GM19238 (cell line): ENCODE measurements around the gene DNAI1.

Experiments used
- DNase-seq: peaks from one replicate; pipeline ENCODE4 v3.0.0; 2011; ENCODE audit warnings: low spot score; ENCODE audit not compliant: insufficient read length

Gene DNAI1

DNA sequence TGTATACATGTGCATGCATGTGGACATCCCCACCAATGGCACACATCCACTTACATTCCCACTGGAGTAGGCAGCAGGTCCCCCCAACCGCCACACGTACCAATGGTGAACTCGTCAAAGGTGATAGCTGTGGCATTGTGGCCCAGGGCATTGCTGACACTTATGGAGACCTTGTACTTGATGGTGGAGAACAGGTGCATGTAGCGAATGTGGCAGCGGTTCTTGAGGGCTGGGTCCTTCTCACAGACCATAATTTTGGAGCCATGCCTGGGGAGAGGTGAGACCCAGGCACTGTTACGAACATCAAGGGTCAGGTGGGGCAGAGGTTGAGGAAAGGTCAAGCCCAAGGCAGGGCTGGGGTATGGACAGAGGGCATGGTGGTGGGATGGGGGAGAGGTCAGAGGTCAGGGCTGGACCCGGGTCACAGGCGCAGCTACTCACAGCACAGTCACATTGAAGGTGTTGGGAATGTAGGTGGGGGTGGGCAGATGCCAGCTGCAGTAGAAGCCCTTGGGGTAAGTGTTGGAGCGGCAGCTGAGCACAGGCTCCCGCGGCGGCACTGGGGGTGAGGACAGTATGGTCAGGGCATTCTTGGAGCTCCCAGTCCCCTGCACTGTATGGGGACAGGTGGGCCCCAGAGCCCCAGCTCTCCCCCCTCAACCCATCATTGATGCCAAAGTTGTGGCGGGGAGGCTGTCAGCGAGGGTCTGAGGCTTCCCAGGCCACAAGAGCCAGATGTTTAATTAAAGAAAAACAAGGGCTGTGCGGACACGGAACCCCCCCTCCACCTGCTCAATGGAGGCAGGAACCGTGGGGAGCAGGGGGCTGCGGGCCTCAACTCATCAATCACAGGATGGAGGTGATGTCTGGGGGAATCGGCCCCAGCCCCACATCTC, 99.1 kb downstream of the DNAI1 start:
- no peak for DNase-seq

DNA sequence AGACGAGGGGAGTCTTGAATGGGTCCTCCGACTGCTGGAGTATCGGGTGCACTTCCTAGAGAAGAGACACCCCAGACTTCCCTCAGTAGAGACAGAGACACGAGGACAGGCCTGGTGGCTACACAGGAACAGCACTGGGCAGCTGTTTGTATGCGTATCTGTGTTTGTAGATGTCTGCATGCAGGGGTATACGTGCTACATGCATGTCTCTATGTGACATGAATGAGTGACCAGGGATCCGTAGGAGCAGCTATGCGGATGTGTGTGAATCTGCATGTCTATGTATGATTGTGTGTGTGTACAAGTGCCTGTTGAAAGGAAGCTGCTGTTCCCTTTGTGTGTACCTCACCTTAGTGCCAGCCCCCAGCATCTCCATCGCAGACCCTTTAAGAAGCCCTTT, 99.8 kb downstream of the DNAI1 start:
- DNase-seq: no peak

DNA sequence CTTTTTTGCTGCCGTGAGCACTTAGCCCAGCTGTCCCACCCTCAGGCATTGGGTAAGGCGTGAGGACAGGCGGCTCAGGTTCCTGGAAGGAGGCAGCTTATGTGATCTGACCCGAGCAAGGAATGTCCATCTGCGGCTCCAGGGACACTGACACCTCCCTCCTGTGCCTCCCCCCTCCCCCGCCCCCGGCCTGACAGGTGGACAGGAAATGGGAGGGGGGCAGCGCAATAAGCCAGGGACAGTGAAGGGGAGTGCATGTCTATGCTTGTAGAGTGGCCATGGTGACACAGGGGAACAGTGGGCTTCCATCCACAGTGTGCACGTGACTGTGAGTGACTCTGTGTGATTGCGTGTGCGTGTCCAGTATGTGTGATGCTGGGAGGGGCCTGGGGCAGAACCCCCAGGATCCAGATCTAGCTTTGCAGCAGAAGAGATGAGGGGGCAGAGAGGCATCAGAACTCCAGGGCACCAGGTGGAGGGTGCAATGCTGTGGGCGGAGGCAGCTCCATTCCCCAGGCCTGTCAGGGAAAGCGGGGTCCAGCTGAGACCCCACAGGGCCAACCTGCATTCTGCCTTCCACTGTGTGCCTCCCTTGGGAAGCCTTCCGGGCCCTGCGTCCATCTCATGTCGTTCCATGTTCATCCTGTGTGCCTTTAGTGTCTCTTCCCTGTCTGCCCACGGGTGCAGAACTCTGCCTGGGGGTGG, 100.5 kb downstream of the DNAI1 start:
- no peak for DNase-seq

DNA sequence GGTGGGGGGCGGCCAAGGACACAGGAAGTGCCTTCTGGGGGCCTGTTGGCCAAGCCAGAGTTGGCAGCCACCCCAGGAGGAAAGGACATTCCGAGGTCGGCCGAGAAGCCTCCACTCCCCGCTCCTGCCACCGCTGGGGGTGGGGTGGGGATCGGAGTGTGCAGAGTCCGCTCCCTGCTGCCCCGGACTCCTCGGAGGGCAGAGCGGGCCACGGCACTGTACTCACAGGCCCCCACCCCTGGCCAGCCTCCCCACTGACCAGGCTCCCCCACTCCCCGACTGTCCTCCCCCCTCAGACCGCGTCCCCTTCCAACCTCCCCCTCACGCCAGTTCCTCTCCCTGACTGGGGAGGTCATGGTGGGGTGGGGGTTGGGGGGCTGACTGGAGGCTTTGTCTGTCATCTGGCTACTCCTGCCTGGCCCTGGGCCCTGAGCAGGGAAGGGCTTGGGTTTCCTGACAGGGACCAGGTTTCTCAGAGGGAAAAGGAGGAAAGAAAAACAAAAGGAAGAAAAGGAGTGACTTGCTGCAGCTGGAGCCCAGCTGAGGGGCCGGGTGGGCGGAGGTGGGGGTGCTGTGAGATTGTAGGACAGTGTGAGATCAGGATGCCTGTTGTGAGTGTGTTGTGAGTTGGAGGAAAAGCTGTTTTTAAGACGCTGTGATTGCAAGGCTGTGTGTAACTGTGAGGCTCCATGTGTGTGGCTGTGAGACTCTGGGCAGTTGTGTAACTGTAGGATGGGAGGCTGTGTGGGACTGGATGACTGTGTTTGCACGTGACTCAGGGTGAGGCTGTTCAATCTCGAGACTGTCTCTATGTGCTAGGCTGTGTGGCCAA, 101.2 kb downstream of the DNAI1 start:
- DNase-seq: no peak

DNA sequence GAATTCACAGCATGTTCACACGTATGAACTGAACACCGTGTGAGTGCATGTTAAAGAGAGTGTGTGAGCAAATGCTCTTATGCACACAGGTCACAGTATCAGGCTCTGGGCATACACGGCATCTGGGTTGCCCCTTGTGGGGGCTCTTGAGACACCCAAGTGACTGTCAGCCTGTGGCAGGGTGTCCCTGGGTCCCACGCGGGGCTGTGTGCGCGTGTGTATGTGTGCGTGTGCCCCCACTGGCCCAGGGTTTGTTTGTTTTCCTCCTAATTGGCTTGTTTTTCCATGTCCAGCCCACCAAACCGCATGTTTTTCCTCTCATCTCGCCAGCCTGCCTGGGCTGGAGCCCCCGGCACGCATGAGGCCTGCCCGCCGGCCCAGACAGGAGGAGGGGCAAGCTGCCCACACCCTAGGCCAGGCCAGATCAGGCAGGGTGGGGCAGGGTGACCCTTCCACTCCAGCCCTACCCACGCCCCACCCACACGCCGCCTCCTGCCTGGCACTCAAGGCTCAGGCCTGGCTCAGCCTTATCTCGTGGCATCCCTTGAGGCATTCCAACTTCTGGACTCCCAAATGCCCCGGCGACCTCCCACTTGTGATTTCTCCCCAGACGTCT, 102.1 kb downstream of the DNAI1 start:
- DNase-seq: no peak

DNA sequence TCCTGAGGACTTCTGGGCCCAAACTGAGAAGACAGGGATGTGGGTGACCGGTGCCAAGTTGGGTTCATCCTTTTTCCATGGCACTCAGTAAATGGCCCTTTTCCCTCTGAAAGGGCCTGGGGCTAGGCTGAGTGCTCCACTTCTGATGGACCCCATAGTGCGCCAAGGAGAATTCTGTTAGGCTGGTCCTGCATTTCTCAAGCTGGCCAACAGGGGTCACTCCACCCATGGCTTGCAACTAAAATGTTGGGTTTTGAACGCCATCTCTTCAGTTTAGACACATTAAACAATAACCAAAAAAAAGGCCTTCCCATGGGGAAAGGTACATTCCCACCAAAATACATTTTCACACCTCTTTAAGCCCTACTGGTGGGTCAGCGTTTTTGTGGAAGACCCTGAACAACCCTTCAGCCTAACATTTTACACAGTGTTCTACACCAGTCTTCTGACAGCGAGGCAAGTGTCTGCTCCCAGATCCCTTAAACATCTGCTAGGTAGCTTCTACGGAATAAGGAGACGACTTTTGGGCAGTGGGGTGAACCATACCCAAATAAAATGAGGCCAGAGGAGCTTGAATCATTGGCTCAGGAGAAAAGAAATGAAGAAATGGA, 103.6 kb downstream of the DNAI1 start:
- DNase-seq: no peak

DNA sequence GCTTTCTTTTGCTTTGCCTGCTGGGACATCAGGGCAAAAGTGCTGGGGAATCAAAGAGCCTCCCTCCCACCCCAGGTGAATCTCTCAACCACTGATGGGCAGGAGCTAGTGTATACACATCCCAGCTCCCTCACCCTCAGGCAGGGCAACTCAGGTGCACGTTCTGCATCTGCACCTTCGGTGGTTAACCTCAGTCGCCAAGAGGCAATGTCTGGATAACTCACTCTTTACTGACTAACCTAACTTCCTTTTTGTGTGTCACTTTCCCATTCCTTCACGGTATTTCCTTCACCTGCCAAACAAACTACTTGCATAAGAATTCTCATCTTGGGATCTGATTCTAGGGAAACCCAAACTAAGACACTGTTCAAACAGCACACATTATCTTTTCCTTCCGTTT, 104.7 kb downstream of the DNAI1 start:
- no peak for DNase-seq

DNA sequence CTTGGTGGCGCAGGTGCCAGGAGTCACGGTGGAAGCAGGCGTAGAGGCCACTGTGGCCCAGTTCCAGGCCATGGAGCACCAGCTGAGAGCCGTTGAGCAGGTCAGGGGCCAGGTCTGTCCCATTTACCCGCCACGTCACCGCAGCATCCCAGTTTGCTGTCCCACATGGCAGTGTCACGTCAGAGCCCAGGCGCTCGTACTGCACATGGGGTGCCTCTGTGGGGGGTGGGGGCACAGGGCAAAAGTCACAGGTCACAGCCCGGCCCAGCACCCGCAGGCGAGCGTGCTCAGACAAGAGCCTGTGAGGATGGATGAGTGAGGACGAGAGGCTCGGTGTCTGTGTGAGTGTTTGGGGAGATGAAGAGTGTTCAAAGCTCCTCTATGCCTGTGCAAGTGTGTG, 106.0 kb downstream of the DNAI1 start:
- no peak for DNase-seq

DNA sequence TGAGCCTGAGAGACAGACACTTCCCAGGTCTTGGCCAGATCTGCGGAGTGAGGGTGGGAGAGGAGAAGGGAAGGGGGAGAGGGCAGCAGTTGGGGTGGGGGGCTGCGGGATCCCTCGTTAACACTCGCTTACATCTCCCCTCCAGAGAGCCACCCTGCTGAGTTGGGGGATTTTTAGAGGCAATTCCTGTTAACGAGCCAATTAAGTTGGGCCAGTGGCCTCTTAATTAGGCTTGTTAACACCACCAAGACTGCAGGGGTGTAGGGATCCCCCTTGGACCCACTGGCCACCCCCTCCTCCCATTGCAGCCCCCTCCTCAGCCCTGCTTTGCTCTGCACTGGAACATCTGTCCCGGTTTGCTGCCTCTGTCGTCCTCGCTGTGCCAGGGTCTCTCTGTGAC, 107.3 kb downstream of the DNAI1 start:
- no peak for DNase-seq

DNA sequence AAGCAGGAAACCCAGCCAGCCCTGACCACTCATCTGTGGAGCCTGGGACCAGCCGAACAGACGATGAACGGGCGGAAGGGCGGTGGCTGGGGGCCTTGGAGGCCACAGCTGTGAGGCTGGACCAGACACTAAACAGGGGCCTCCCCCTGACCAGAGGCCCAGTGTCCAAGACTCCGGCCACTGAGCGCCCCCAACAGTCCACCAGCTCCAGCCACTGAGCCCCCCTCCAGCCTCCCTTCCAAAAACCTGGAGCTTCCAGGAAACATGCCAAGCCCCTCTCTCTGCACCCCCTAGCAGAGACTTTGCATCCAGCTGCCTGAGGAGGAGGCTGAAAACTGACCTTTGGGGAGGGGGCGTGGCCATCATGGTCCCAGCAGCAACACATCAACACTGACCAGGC, 107.7 kb downstream of the DNAI1 start:
- DNase-seq: no peak

DNA sequence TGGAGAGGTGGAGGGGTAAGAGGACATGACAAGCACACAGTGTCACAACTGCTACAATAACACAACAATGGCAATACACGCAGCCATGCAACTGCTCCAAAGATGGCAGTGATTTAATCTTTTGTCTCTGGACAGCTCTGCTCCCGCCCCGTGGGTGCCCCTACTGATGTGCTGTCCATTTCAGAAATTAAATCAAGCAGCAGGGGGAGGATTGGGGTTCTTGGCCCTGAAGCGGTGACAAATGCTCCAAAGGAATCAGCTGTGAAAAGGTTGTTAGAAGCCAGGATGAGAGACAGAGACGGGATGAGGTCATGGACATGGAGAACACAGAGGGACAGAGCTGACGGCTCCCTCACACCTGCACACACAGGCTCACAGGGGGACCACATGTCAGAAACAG, 108.4 kb downstream of the DNAI1 start:
- no peak for DNase-seq

DNA sequence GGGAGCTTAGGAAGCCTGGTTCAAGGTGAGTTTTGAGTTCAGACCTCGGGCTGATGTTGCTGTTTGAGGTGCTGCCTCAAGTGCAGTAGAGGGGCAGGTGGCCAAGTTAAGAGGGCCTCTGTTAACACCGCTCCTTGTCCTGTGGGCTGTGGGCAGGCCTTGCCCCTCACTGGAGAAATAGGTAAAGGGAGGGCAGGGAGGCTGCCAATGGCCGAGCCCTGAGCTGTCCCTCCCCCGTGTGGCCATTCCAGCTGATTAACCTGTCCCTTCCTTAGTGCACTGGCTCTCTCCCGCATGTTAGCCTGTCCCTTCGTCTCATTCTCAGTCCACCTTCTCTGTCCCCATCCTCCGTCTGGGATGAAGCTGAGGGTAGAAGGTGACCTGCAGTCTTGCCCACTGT, 109.5 kb downstream of the DNAI1 start:
- no peak for DNase-seq

DNA sequence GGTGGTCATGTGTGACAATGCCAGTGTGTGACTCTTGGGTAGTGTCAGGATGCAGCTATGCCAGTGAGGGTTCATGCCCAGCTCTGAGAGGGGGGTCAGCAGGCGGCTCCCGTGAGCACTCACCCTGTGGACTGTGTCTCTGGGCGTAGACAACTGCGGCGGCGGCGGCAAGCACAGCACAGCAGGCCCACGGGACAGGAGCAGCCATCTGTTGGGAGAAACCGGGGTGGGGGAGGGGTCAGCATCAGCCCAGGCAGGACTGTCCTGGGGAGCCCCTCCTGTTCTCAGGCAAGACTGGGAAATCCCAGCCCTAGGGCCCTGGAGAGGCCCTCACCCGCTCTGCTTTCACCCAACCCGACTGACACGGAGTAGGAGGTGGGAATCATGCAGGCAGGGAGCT, 110.2 kb downstream of the DNAI1 start:
- no peak for DNase-seq

DNA sequence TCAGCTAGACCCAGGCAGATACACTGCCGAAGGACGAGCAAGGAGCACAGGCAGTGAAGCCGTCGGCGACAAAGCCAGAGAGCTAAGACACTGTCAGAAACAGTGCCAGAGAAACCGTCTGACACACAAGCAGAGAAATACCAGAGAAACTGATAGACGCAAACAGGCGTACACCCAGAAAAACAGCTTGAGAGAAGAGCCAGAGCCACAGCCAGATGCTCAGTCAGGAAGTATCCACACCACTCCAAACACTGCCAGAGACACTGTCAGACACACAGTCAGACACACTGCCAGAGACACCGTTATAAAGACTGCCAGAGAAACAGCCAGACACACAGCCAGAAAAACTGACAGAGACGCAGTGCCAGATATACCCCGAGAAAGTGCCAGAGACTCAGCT, 111.8 kb downstream of the DNAI1 start:
- DNase-seq: no peak
